Measurements from ENCODE around the gene PPP3R1.
"Not testable (repeated sequence)": the region's sequence is repeated elsewhere in the genome, so short reads cannot be mapped to it uniquely, and the experiment has no call there.

Gene PPP3R1

GRCh38 chr2:68178954-68179627 lies 73.2 kb downstream of the PPP3R1 start:
- H3K4me1 ChIP-seq: no peaks in the 10 kb centered on the region
- H3K4me3 ChIP-seq (ENCODE audit: low read depth, low read length): no peak overlapping the region
- H3K9me3 ChIP-seq: no peaks in the 10 kb centered on the region
- no peaks in the 10 kb centered on the region for H3K27me3 ChIP-seq
- DNase-seq: no peak
- peaks cover 2% of the 10 kb centered on the region; the same call in 1 of the 2 replicates for H3K36me3 ChIP-seq
- no peak for TF ChIP-seq CTCF (IDR thresholded peaks at IDR 0.05; ENCODE audit: low read depth, low read length)

- TF ChIP-seq CTCF (IDR thresholded peaks at IDR 0.05; ENCODE audit: low read depth, low read length): no peak
- H3K9me3 ChIP-seq: no peaks in the 10 kb centered on the region
- H3K36me3 ChIP-seq: peaks cover 2% of the 10 kb centered on the region; the same call in 1 of the 2 replicates
- no peak for DNase-seq
- H3K4me3 ChIP-seq (ENCODE audit: low read depth, low read length): no peak overlapping the region
- no peaks in the 10 kb centered on the region for H3K4me1 ChIP-seq
- no peaks in the 10 kb centered on the region for H3K27me3 ChIP-seq
These were observed 73.9 kb downstream of the PPP3R1 start for GRCh38 chr2:68178432-68178831.

GRCh38 chr2:68177541-68177940 lies 74.8 kb downstream of the PPP3R1 start:
- H3K4me3 ChIP-seq (ENCODE audit: low read depth, low read length): no peak overlapping the region
- TF ChIP-seq CTCF (IDR thresholded peaks at IDR 0.05; ENCODE audit: low read depth, low read length): no peak
- H3K27me3 ChIP-seq: no peaks in the 10 kb centered on the region
- H3K9me3 ChIP-seq: no peaks in the 10 kb centered on the region
- H3K4me1 ChIP-seq: no peaks in the 10 kb centered on the region
- H3K36me3 ChIP-seq: peaks cover 2% of the 10 kb centered on the region; the same call in 1 of the 2 replicates
- DNase-seq: no peak

- Histone ChIP-seq H3K4me3 (ENCODE audit: low read depth, low read length) (no peak overlapping the region), H3K36me3 (peaks cover 2% of the 10 kb centered on the region; the same call in 1 of the 2 replicates), H3K27me3 (no peaks in the 10 kb centered on the region), H3K4me1 (no peaks in the 10 kb centered on the region), H3K9me3 (no peaks in the 10 kb centered on the region)
- TF ChIP-seq CTCF (IDR thresholded peaks at IDR 0.05; ENCODE audit: low read depth, low read length): no peak
- DNase-seq: no peak
These were observed 75.7 kb downstream of the PPP3R1 start for GRCh38 chr2:68176657-68177056.

- H3K27me3 ChIP-seq; DNase-seq; H3K4me3 ChIP-seq (ENCODE audit: low read depth, low read length); H3K9me3 ChIP-seq; H3K4me1 ChIP-seq; H3K36me3 ChIP-seq: not testable (repeated sequence)
These were observed 77.1 kb downstream of the PPP3R1 start for GRCh38 chr2:68175210-68175609.

GRCh38 chr2:68172990-68173700 lies 79.2 kb downstream of the PPP3R1 start:
- no peak overlapping the region for H3K4me3 ChIP-seq (ENCODE audit: low read depth, low read length)
- H3K27me3 ChIP-seq: no peaks in the 10 kb centered on the region
- DNase-seq: no peak
- no peaks in the 10 kb centered on the region for H3K4me1 ChIP-seq
- no peaks in the 10 kb centered on the region for H3K9me3 ChIP-seq
- H3K36me3 ChIP-seq: peaks cover 3% of the 10 kb centered on the region
- no peak for TF ChIP-seq CTCF (IDR thresholded peaks at IDR 0.05; ENCODE audit: low read depth, low read length)
